H1 (cell line): ENCODE data around the gene GPR37. TPM values are rescaled to one million over a fixed set of nuclear protein-coding genes. Genes with fewer than 3 reads are reported as not detected.

Experiments
- CTCF ChIA-PET: fragments of 300-600 bp; sonication (Branson Sonifier 250); formaldehyde crosslinking; loops from one replicate; lab custom pipeline; 2021; ENCODE audit not compliant: partially characterized antibody; lab: Charles Lee
- POLR2A ChIA-PET: fragments of 300-600 bp; sonication (Branson Sonifier 250); formaldehyde crosslinking; loops from one replicate; lab custom pipeline; 2021; ENCODE audit warnings: inconsistent platforms; ENCODE audit not compliant: partially characterized antibody; lab: Charles Lee
- DNase-seq, 2 experiments: peaks; one replicate each; pipeline versions ENCODE4 v3.0.0 to v3.0.0-alpha.2; 2010 to 2022; ENCODE audit warnings: low spot score in 2 of 2, low read depth in 1 of 2, mixed read lengths in 1 of 2
- FAIRE-seq: peaks from 2 replicates; lab custom pipeline; 2011; peaks lifted over from hg19 to GRCh38; lab: Jason Lieb, UNC
- H2AFZ ChIP-seq: 2 replicates; pipeline ENCODE4 v1.8.1; 2012; ENCODE audit warnings: low read length, inconsistent platforms
- H2AK5ac ChIP-seq: 2 replicates; pipeline ENCODE4 v1.6.1; 2013; ENCODE audit warnings: low read depth, low read length
- H2BK120ac ChIP-seq: replicated peaks from 2 replicates; pipeline ENCODE3; 2013; ENCODE audit warnings: low read depth, low read length, inconsistent platforms
- H2BK12ac ChIP-seq: 2 replicates; pipeline ENCODE4 v1.6.1; 2013; ENCODE audit warnings: low read depth, low read length
- H2BK15ac ChIP-seq: 2 replicates; pipeline ENCODE4 v1.6.1; 2013; ENCODE audit warnings: low read length
- H2BK20ac ChIP-seq: 2 replicates; pipeline ENCODE4 v1.6.1; 2013; ENCODE audit warnings: low read length
- H2BK5ac ChIP-seq: 2 replicates; pipeline ENCODE4 v1.6.1; 2013; ENCODE audit warnings: low read depth, low read length
- H3K14ac ChIP-seq: 2 replicates; pipeline ENCODE4 v1.6.1; 2013; ENCODE audit warnings: inconsistent platforms; ENCODE audit not compliant: insufficient read length
- H3K18ac ChIP-seq: 2 replicates; pipeline ENCODE4 v1.6.1; 2013; ENCODE audit warnings: low read length; ENCODE audit errors: extremely low read depth
- H3K23ac ChIP-seq: 2 replicates; pipeline ENCODE4 v1.6.1; 2013; ENCODE audit warnings: inconsistent platforms; ENCODE audit not compliant: insufficient read length
- H3K23me2 ChIP-seq: 2 replicates; pipeline ENCODE4 v1.6.1; 2013; ENCODE audit warnings: low read depth, low read length
- H3K27ac ChIP-seq: 2 replicates; pipeline ENCODE4 v1.6.1; 2011; ENCODE audit warnings: low read depth, low read length, inconsistent platforms
- H3K27me3 ChIP-seq, 4 experiments: replicated peaks in 1 of 4; 1 replicate in 1 of 4; 2 replicates in 3 of 4; pipeline versions ENCODE4 v1.6.1 to v1.8.1; 2011 to 2013; ENCODE audit warnings: low read length in 3 of 4, mild to moderate bottlenecking in 3 of 4, inconsistent platforms in 2 of 4, mixed read lengths in 2 of 4, moderate library complexity in 1 of 4; ENCODE audit not compliant: control insufficient read depth in 3 of 4, insufficient read depth in 3 of 4; ENCODE audit errors: extremely low read depth in 1 of 4
- H3K36me3 ChIP-seq, 4 experiments: 2 replicates each; pipeline versions ENCODE4 v1.6.1 to v1.8.1; 2011 to 2013; ENCODE audit warnings: mild to moderate bottlenecking in 4 of 4, low read length in 3 of 4, moderate library complexity in 2 of 4, control low read depth in 1 of 4, inconsistent platforms in 1 of 4; ENCODE audit not compliant: insufficient read depth in 4 of 4, control insufficient read depth in 2 of 4
- H3K4ac ChIP-seq: replicated peaks from 2 replicates; pipeline ENCODE3; 2013; ENCODE audit warnings: low read length, low read depth, mixed read lengths, inconsistent platforms; ENCODE audit not compliant: insufficient read length
- H3K4me1 ChIP-seq, 4 experiments: replicated peaks in 1 of 4; 1 replicate in 1 of 4; 2 replicates in 3 of 4; pipeline versions ENCODE4 v1.6.1 to v1.8.1; 2011 to 2013; ENCODE audit warnings: low read length in 3 of 4, inconsistent platforms in 2 of 4, mixed read lengths in 1 of 4; ENCODE audit not compliant: insufficient read depth in 4 of 4, control insufficient read depth in 3 of 4
- H3K4me2 ChIP-seq, 2 experiments: 2 replicates each; pipeline versions ENCODE4 v1.6.1 to v1.8.1; 2011 to 2013; ENCODE audit warnings: low read depth in 2 of 2, low read length in 2 of 2, control low read depth in 1 of 2, inconsistent platforms in 1 of 2, mild to moderate bottlenecking in 1 of 2; ENCODE audit not compliant: insufficient read depth in 1 of 2
- H3K4me3 ChIP-seq, 4 experiments: fragments of 200-600, 300-600 bp in 1 of 4; sonication (generic), shearing (Covaris generic), sonication (Bioruptor Twin) in 1 of 4; 2 replicates each; pipeline versions ENCODE4 v1.5.1 to v1.8.1; 2011 to 2016; ENCODE audit warnings: low read length in 4 of 4, low read depth in 3 of 4, control low read depth in 2 of 4, inconsistent platforms in 2 of 4, mild to moderate bottlenecking in 2 of 4, mixed read lengths in 1 of 4, moderate library complexity in 1 of 4; ENCODE audit not compliant: insufficient read depth in 2 of 4; ENCODE audit errors: extremely low read depth in 1 of 4
- H3K56ac ChIP-seq: replicated peaks from 2 replicates; pipeline ENCODE3; 2013; ENCODE audit warnings: low read depth, mild to moderate bottlenecking, mixed read lengths, low read length, inconsistent platforms; ENCODE audit not compliant: insufficient read length
- H3K79me1 ChIP-seq: 2 replicates; pipeline ENCODE4 v1.6.1; 2013; ENCODE audit warnings: low read depth, low read length, control low read depth
- H3K79me2 ChIP-seq, 2 experiments: 2 replicates each; pipeline versions ENCODE4 v1.6.1 to v1.8.1; 2012 to 2013; ENCODE audit warnings: low read length in 2 of 2, mild to moderate bottlenecking in 2 of 2, inconsistent platforms in 1 of 2; ENCODE audit not compliant: insufficient read depth in 2 of 2, control insufficient read depth in 1 of 2
- H3K9ac ChIP-seq, 4 experiments: replicated peaks in 1 of 4; 1 replicate in 1 of 4; 2 replicates in 3 of 4; pipeline versions ENCODE4 v1.6.1 to v1.8.1; 2011 to 2013; ENCODE audit warnings: low read depth in 3 of 4, low read length in 3 of 4, control low read depth in 2 of 4, mild to moderate bottlenecking in 2 of 4, moderate library complexity in 2 of 4, inconsistent platforms in 1 of 4; ENCODE audit errors: extremely low read depth in 1 of 4
- H3K9me3 ChIP-seq, 2 experiments: 2 replicates each; pipeline versions ENCODE4 v1.6.1 to v1.8.1; 2012 to 2013; ENCODE audit warnings: mild to moderate bottlenecking in 2 of 2, moderate library complexity in 2 of 2, control low read depth in 1 of 2, inconsistent platforms in 1 of 2, low read depth in 1 of 2, low read length in 1 of 2, mixed read lengths in 1 of 2; ENCODE audit not compliant: insufficient read depth in 2 of 2
- H4K20me1 ChIP-seq, 2 experiments: replicated peaks in 1 of 2; 2 replicates each; pipeline versions ENCODE3 to v1.8.1; 2011 to 2013; ENCODE audit warnings: inconsistent platforms in 2 of 2, low read length in 2 of 2, mild to moderate bottlenecking in 1 of 2; ENCODE audit not compliant: insufficient read depth in 2 of 2, control insufficient read depth in 1 of 2
- H4K5ac ChIP-seq: 2 replicates; pipeline ENCODE4 v1.6.1; 2013; ENCODE audit warnings: low read length, low read depth, mixed read lengths, inconsistent platforms; ENCODE audit not compliant: insufficient read length
- H4K8ac ChIP-seq: 2 replicates; pipeline ENCODE4 v1.8.0; 2013; ENCODE audit warnings: mild to moderate bottlenecking, moderate library complexity, low read length, inconsistent platforms; ENCODE audit not compliant: insufficient read depth; ENCODE audit errors: extremely low read depth
- H4K91ac ChIP-seq: replicated peaks from 2 replicates; pipeline ENCODE3; 2013; ENCODE audit warnings: low read length, mixed read lengths, inconsistent platforms; ENCODE audit not compliant: insufficient read length
- MAX ChIP-seq: IDR thresholded peaks from 2 replicates; pipeline ENCODE4 v1.6.1; 2012; ENCODE audit warnings: inconsistent platforms
- SIN3A ChIP-seq, 2 experiments: IDR thresholded peaks in 1 of 2; conservative IDR thresholded peaks in 1 of 2; 2 replicates each; pipeline ENCODE4 v1.6.1; 2011 to 2012; ENCODE audit warnings: low read length in 2 of 2, improper control_type of control experiment in 1 of 2, low read depth in 1 of 2, mild to moderate bottlenecking in 1 of 2
- WGBS, 2 experiments: shearing (Covaris generic) in 1 of 2; methylation state at CpG; one replicate each; pipeline versions ENCODE4 v1.1.6 to v1.1.7; 2013 to 2015; ENCODE audit warnings: low lambda C conversion rate in 2 of 2, mixed read lengths in 2 of 2, inconsistent platforms in 1 of 2, low coverage in 1 of 2, missing lambda C conversion rate in 1 of 2; ENCODE audit not compliant: insufficient replicate concordance in 2 of 2, insufficient coverage in 1 of 2, insufficient read length in 1 of 2; ENCODE audit errors: extremely low coverage in 1 of 2, missing lambda C conversion rate in 1 of 2; 5-methylcytosine and 5-hydroxymethylcytosine counted together
- polyA plus RNA-seq, 7 experiments: library from polyadenylated mRNA; depleted of rRNA in 3 of 7; stranded (reverse) in 5 of 7; unstranded in 2 of 7; fragments of >200 nt in 5 of 7; fragments of 200-250 nt in 2 of 7; gene quantifications; 1 replicate in 5 of 7; 2 replicates in 1 of 7; 4 replicates in 1 of 7; pipeline versions ENCODE4 v1.2.1 to v1.2.3, GENCODE V29; 2011 to 2013; ENCODE audit warnings: missing spikeins in 2 of 7, mixed read lengths in 2 of 7
- total RNA-seq: library from RNA; stranded (reverse); fragmentation: NEBNext Ultra II Directional; extraction: Animal tissue kit (Norgen Biotek cat#: 25700); gene quantifications from 2 replicates; pipeline ENCODE4 v1.2.1, GENCODE V29; 2021

Gene GPR37
- total and polyA plus RNA-seq, 2 of the 8 experiments (the other 6 are each of a cell fraction or from before 2014, with no cell fraction given) = 1.5 to 17.4 TPM

- H2BK120ac ChIP-seq = no peak overlapping the region
- no peak overlapping the region for H3K9ac ChIP-seq
- no peak overlapping the region for H3K27ac ChIP-seq
- H2BK5ac ChIP-seq = no peak overlapping the region
- H2BK15ac ChIP-seq = no peak overlapping the region
- H3K4me2 ChIP-seq = no peak overlapping the region
- no peaks in the 10 kb centered on the region for H3K9me3 ChIP-seq
- no peak overlapping the region for H2BK20ac ChIP-seq
- H3K4me1 ChIP-seq = peaks cover 0 to 17% (median 2%) of the 10 kb centered on the region in 4 experiments; a peak in 2 of 7 replicates
- H2BK12ac ChIP-seq = no peak overlapping the region
- no peaks in the 10 kb centered on the region for H4K20me1 ChIP-seq
- H3K4me3 ChIP-seq = no peak overlapping the region
- no peaks in the 10 kb centered on the region for H3K27me3 ChIP-seq
- TF ChIP-seq MAX (no peak), SIN3A (conservative IDR thresholded peaks at IDR 0.05 in 1 of 2, IDR thresholded peaks at IDR 0.05 in 1 of 2; ENCODE audit: low read depth in 1 of 2, low read length in 2 of 2) (no peak)
- H3K79me1 ChIP-seq = no peaks in the 10 kb centered on the region
- H3K23ac ChIP-seq = no peak overlapping the region
- no peak overlapping the region for H3K56ac ChIP-seq
- 86% methylated on average over 5 of the region's 5 CpGs; no CpG with 5 or more reads in 1 of the 2 experiments for WGBS, 2 experiments
- H4K5ac ChIP-seq = no peak overlapping the region
- DNase-seq = no peak
- CTCF ChIA-PET = no interaction called here
- H3K36me3 ChIP-seq = no peaks in the 10 kb centered on the region
- no peak overlapping the region for H3K18ac ChIP-seq
- H3K4ac ChIP-seq = no peak overlapping the region
- no peak overlapping the region for H2AK5ac ChIP-seq
- H3K14ac ChIP-seq = no peak overlapping the region
- no peaks in the 10 kb centered on the region for H3K23me2 ChIP-seq
- H4K91ac ChIP-seq = no peak overlapping the region
- no peaks in the 10 kb centered on the region for H3K79me2 ChIP-seq
- H4K8ac ChIP-seq = no peak overlapping the region
- POLR2A ChIA-PET = no interaction called here
- no peak overlapping the region for H2AFZ ChIP-seq
- FAIRE-seq = no peak
Measured at GRCh38 chr7:124808206-124808605, 42.6 kb upstream of the GPR37 start.
